ENCODE data around the gene PLIN3.
A peak's percentile ranks its signal among the peaks of the same experiment; 100 is the strongest.
"Not testable (repeated sequence)": the region's sequence is repeated elsewhere in the genome, so short reads cannot be mapped to it uniquely, and the experiment has no call there.

The PLIN3 gene, protein sequence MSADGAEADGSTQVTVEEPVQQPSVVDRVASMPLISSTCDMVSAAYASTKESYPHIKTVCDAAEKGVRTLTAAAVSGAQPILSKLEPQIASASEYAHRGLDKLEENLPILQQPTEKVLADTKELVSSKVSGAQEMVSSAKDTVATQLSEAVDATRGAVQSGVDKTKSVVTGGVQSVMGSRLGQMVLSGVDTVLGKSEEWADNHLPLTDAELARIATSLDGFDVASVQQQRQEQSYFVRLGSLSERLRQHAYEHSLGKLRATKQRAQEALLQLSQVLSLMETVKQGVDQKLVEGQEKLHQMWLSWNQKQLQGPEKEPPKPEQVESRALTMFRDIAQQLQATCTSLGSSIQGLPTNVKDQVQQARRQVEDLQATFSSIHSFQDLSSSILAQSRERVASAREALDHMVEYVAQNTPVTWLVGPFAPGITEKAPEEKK

DNA sequence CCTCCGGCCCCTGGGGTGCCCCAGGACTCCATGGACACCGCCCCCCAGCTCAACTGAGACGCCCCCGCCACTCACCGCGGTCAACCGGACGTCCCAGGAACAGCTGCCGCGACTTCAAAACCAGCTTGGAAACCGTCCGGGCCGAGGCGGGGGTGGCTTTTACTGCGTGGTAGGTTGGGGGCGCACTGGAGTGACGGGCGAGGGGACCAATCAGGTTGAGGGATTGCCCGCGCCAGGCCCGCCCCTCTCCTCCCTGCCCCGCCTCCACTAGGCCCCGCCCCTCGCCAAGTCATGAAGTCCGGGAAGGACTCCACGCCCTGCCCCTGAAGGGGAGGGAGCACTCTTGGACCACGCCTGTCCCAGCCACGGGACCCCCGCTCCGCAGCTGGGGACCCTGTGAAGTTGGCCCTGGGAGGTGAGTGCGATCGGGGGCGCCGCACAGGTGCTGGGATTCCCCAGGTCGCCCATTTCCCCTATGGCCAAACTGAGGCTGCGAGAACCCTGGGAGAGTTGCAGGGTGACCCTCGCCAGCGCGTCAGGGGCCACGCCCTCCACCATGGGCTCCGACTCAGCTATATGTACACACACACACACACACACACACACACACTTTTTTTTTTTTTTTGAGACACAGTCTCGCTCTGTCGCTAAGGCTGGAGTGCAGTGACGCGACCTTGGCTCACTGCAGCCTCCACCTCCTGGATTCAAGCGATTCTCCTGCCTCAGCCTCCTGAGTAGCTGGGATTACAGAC lies at the start of gene PLIN3:
Gene PLIN3, minus strand, starts transcription at position 134 of the 752 bp plus-strand sequence. CDS start 6,273 bp downstream, outside the sequence.
- DNase-seq (ENCODE audit: low spot score), result peak; percentile 97

DNA sequence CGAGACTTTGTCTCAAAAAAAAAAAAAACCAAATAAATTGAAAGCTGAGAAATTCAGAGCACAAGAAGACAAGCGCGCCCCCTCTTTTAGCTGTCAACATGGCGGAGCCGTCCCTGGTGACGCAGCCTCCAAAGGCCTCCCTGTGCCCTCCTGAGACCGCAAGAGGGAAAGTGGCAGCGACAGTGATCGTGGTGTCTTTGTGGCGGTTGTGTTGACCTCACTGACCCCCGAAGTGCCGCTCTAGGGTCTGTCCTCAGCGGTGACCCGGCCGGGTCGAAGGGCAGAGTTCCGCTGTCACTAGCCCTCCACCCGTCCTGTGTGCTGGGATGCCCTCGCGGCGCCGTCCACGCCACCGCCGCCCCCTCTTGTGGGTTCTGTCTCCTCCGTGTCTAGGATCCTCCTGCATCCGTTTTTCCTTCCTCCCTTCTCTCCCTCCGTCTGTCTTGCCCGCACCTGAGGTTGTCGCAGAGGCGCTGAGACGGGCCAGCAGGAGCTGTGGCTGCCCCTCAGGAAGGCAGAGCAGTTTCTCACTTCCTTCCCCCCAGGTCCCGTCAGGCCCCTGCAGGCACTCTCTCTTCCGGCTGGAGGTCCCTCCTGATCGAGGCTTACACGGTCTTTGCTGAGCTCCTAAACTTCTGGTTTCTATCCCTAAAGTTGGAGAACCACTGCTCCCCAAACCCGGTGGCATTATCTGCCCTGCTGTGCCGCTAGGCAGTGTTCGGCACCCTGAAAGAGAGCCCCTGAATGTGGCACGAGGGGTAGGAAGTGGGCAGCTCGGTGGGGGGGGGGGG lies 49.0 kb upstream of the PLIN3 start:
- no peak for DNase-seq (ENCODE audit: low spot score)

DNA sequence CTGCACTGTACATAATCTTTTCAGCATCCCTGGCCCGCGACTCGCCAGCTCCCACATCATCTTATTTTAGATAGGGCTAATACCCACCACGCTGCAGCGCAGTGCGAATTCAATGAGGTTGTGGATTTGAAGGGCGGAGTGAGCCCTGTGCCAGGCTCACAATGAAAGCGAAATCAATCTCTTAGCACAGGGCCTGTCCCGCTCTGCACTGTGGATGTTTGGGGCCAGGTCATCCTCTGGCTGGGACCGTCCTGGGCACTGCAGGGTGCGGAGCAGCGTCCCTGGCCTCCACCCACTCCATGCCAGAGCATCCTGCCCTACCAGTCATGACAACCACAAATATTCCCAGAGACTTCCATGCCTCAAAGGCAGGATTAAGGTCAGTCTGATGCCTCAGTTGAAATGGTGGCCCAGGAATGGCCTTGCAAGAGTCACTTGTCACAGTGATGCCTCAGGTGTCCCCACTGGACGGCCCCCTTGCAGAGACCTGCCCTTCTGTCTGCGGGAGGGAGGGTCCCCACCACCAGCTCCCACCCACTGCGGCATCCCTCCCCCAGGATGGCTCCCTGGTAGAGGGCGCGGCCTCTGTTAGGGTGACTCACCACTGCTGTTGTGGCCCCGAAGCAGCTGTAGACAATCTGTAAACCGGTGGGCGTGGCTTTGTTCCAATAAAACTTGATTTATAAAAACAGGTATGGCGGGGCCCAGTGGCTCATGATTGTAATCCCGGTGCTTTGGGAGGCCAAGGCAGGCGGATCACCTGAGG lies 47.5 kb upstream of the PLIN3 start:
- DNase-seq (ENCODE audit: low spot score), result no peak

DNA sequence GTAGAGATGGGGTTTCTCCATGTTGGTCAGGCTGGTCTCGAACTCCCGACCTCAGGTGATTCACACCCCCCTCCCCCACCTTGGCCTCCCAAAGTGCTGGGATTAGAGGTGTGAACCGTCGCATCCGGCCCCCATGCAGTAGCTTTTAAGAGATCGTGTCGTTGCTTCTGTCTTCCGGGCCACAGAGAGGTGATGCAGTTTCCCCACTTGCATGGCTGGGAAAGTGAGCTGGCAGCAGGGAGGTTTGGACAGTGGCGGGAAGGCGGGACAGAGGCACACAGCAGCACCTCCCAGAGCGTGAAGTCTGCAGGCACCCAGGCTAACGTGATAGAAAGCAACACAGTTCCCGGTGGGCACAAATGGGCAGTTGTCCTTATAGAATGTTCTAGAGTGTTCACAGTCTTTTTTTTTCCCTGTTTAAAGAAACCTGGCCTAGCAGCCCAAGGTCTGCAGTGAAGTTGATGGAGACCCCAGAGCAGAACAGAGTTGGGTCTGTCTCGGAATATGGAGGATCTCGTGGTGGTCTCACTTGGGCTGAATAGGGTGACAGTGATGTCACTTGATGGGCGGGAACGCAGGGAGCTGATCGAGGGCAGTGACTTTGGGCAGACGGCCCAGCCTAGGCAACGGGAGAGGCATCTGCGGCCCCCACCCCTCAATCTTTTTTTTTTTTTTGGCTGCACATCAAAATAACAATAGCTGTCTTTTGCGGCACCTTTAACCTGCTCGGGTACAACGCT lies 46.7 kb upstream of the PLIN3 start:
- no peak for DNase-seq (ENCODE audit: low spot score)

DNA sequence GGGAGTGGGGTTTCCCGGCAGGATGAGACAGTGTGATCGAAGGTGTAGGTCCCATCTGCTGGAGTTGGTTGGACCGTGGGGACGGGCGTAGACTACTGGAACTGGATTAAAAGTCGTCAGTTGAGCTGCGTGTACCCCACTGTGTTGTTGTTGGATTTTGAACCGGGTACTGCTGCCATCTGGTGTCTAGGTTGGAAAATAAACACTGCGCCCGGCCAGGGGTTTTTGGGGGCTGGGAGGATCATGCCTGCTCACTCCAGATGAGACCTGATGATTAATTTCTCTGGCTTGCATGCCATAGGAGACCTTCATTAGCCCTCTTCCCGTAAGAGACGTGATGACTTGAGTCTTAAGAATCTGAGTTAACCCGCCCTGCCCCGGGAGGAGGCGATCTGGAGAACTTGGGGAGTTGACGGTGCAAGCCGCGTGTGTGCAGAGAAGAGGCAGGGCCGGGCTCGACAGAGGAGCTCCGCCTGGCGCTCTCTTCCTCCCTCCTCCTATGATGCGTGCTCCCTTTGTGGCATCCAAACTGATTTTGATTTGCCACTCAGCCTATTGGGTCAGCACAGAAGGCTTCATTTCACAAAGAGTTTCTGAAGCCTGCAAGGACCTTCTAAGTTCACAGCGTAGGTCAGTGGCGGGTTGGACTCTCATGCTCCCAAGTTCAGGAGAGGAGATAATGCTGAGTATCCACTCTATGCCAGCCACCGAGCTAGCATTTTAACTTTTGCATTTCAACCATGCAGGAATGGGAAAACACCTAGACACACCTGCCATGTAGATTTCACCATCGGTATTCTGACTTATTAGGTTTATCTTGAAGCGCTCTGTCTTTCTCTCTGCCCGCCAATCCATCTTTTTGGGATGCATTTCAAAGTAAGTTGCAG lies 44.6 kb upstream of the PLIN3 start:
- peak; percentile 77 for DNase-seq (ENCODE audit: low spot score)

DNA sequence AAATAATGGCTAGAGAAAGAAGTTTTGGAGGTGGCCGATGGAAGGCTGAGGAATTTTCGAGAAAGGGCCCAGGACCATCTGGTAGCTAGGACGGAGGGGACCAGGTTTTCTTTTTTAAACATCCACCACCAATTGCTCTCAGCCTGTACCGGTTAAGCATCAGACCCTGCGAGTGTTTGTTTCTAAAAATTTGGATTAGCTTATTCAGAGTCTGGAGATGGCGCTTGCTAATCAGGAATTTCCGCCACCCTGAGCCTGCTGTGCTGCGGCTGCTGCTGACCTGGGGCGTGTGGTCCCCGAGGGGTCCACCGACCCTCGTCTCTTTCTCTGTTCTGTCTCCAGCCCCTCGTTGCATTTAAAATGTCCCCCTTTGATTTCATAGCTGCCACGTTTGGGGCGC lies 43.8 kb upstream of the PLIN3 start:
- no peak for DNase-seq (ENCODE audit: low spot score)

DNA sequence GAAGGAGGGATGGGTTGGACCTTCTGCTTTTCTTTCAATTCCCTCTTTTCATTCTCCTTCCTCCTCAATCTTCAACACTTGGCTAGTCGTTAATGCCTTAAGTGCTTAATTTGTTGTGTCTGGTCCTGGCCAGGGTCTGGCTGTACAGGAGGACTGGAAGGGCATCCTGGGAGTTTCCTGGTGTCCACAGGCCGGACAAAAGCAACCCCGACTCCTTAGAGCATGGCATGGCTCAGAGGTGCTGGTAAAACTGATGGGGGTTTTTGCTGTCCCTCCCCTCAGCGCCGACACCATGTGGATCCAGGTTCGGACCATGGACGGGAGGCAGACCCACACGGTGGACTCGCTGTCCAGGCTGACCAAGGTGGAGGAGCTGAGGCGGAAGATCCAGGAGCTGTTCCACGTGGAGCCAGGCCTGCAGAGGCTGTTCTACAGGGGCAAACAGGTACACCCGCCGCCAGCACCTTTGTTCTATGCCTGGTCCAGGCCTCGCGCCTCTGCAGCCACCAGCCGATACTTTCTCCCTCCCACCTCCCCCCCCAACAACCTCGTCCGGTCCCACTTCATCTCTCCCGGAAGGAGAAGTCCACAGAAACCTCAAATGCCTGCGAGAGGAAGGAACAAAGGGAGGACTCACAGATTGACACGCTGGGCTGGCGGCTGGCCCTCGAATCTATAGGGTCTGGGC lies 43.3 kb upstream of the PLIN3 start:
- DNase-seq (ENCODE audit: low spot score), result no peak

DNA sequence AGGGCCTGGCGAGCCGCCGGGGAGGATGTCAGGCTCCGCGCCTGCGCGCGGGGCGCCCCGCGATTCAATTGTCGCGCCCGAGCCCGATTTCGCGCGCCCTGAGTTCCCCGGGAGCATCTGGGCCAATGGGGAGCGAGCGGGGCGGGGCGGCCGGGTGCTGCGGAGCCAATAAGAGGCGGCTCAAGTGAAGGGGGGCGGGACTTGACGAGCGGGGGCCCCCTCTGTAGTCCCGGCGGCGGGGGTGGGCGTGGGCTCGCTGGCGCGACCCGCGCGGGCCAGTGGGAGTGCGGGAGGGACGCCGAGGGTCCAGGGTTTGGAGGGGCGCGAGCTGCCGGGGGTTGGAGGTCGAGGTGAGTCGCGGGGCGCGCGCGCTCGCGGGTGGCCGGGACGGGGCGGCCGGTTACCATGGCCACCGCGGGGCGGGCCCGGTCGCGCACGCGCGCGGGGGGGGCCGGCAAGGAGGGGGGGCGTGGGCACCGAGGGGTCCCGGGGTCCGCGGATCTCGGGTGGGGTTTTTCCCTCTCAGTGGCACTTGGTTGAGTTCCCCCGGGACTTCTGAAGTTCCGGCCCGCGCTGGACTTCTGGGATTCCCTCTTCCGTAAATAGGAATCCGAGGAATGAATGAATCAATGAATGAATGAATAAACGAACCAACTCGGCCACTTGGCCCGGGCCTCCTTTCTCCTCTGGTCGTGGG lies 42.6 kb upstream of the PLIN3 start:
- peak; percentile 97 for DNase-seq (ENCODE audit: low spot score)

DNA sequence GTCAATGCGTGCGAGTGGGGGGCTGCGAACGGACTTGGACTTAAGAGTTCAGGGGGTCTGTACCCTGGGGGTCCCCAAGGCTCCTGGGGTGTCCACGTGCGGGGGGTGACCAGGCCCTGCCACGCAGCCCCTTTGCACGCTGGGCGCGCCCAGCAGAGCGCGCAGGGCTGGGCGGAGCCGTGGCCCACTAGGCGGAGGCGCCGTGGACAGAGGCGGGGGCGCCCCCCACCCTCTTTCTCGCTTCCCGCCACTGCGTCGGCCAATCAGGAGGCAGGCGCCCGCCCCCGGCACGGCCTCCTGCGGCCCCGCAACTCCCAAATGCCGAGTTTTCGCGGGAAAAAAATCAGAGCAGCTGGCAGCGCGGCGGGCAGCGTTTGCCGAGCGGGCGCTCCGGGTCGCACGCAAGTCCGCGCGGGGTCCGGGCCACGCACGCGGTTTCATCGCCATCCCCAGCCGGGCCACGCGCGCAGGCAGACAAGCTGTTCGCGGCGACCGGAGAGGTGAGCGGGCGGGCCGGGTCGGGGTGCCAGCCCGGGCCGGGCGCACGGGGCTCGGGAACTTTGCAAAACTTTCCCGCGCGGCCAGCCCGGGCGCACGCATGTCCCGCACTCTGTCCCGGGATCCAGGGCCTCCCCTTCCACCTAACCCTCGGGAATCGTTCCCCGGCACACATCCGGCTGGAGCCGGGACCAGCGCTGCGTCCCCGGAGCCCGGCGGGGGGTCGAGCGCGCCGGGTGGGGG lies 41.9 kb upstream of the PLIN3 start, which contains the start of gene UHRF1:
Gene UHRF1, plus strand, starts transcription at position 346 of the 741 bp plus-strand sequence. CDS start 1,385 bp downstream, outside the sequence.
- peak; percentile 80 for DNase-seq (ENCODE audit: low spot score)

DNA sequence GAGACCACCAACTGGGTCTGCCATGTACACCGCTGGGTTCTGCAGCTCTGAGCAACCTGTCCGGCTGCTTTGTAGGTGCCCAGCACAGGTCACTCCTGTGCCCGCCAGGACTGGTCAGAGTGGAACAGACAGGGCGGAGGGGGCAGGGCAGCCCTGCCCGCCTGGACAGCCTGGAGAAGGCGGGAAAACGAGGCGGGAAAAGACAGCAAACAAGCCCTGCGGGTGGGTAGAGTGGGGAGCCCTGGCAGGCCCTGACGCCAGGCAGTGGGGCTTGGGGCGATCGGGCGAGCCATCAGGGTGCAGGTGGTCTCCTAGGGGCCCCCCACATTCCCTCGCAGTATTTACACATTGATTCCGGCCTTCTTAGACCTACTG lies 41.3 kb upstream of the PLIN3 start:
- DNase-seq (ENCODE audit: low spot score), result peak; percentile 55

DNA sequence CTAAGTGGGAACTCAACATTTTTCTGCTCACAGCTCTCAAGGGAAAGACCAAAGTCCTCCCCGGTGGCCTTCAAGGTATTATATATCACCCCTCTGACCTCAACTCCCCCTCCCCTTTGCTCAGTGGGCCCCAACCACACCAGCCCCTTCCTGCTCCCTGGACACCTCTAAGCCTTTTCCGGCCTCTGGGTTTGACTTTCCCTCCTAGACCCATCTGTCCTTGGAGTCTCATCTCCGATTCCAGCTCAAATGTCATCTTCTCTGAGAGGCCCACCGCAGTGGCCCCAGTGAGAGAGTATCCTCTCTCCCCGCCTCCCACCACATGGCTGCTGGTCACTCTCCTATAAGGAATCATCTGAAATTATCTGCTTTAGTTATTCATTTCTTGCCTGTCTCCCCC lies 40.9 kb upstream of the PLIN3 start:
- no peak for DNase-seq (ENCODE audit: low spot score)

DNA sequence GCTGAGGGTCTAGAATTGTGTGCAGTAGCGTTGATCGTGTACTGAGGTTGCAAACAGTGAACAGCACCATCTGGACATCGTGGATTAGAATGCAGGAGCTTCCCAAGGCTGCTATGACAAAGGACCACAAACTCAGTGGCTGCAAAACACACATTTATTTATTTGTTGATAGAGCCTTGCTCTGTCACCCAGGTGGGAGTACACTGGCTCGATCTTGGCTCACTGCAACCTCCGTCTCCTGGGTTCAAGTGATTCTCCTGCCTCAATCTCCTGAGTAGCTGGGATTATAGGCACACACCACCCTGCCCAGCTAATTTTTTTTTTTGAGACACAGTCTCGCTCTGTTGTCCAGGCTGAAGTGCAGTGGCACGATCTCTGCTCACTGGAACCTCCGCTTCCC lies 39.5 kb upstream of the PLIN3 start:
- DNase-seq (ENCODE audit: low spot score), result no peak

DNA sequence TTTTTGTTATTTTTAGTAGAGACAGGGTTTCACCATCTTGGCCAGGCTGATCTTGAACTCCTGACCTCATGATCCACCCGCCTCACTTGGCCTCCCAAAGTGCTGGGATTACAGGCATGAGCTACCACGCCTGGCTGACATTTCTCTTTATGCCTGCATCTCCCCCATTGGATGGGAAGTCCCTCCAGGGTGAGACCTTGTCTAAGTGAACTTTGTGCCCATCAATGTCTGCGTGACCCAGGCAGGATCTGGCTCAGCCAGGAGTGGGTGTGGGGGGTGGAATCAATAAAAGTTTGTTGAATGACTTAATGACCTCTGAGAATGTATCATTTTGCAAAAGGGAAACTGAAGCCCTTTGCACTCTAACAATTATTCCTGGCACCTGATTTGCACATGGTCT lies 37.0 kb upstream of the PLIN3 start:
- no peak for DNase-seq (ENCODE audit: low spot score)

DNA sequence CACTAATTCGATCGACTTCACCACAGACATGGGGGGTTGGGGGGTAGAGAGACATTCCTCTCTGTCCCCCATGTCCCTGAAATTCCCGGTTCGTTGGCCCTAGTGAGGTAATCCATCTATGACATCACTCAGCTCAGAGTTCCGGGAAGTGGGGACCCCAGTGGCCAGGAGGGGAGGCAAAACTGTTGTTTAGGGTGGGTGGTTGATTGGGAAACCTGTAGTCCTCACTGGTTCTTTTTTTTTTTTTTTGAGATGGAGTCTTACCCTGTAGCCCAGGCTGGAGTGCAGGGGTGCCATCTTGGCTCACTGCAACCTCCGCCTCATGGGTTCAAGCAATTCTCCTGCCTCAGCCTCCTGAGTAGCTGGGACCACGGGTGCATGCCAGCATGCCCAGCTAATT lies 35.3 kb upstream of the PLIN3 start, which contains the start of gene ARRDC5:
Gene ARRDC5, minus strand, starts transcription at position 101 of the 400 bp plus-strand sequence. Its CDS starts 71 bp downstream, at position 30.
- DNase-seq (ENCODE audit: low spot score), result no peak

DNA sequence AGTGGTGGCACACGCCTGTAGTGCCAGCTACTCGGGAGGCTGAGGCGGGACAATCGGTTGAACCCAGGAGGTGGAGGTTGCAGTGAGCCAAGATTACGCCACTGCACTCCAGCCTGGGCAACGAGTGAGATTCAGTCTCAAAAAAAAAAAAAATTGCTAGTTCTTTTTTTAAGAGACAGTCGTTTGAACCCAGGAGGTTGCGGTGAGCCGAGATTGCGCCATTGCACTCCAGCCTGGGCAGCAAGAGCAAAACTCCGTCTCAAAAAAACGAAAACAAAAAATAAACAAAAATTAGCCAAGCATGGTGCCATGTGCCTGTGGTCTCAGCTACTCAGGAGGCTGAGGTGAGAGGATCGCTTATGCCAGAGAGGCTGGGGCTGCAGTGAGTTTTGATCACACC lies 33.4 kb upstream of the PLIN3 start:
- DNase-seq (ENCODE audit: low spot score), result not testable (repeated sequence)

DNA sequence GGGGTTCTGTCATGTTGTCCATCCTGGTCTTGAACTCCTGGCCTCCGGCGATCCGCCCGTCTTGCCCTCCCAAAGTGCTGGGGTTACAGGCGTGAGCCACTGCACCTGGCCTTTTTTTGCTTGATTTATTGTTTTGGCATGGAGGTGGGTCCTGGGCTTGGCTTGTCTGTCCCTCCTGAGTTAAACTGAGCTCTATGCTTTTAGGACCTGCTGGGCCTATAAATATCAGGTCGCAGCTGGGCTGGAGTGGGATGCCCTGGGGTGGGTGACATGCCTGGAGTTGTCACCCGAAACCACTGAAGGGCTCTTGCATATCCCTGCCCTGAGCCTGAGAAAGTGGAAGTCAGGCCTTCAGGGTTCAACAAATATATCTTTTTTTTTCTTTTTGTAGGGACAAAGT lies 29.7 kb upstream of the PLIN3 start:
- no peak for DNase-seq (ENCODE audit: low spot score)

DNA sequence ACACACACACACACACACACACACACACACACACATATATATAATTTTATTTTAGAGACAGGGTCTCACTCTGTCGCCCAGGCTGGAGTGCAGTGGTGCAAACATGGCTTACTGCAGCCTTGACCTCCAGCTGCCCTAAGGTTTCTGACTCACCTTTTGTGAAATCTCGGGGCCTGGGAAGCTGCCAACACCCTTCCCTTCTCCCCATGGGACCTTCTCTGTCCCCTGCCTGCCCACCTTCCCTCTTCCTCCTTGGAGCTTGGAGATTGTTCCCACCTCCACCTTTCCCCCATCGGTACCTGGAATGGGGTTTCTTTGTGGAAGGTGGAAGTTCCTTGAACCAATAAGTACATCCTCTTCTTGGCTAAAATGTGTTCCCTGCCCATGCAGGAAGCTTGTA lies 28.9 kb upstream of the PLIN3 start:
- no peak for DNase-seq (ENCODE audit: low spot score)

DNA sequence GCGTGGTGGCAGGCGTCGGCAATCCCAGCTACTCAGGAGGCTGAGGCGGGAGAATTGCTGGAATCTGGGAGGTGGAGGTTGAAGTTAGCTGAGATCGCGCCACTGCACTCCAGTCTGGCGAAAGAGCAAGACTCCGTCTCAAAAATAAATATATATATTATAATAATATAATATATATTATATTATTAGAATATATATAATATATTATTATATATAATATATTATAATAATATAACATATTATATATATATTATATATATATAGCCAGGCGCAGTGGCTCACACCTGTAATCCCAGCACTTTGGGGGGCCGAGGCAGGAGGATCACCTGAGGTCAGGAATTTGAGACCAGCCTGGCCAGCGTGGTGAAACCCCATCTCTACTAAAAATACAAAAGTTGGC lies 25.5 kb upstream of the PLIN3 start:
- not testable (repeated sequence) for DNase-seq (ENCODE audit: low spot score)

Measured in ecto neural progenitor cell (in vitro differentiated cells).